Thoracic aorta (tissue), 2 donors: ENCODE results near the gene IGSF21. TPM values are rescaled to one million over a fixed set of nuclear protein-coding genes. Genes with fewer than 3 reads are reported as not detected.
"Not testable (repeated sequence)": the region's sequence is repeated elsewhere in the genome, so short reads cannot be mapped to it uniquely, and the experiment has no call there.

Experiments
- ATAC-seq: fragments of 150-250 bp; one replicate; pipeline ENCODE4 v1.8.0; 2017; ENCODE audit warnings: low read depth; ENCODE audit not compliant: insufficient number of reproducible peaks, low FRiP score
- DNase-seq: peaks from one replicate; pipeline ENCODE4 v3.0.0-alpha.2; 2020; ENCODE audit warnings: low spot score
- H3K27ac ChIP-seq, 2 donors: fragments of 200-600 bp; sonication (generic); 1 replicate in 1 of 2; 2 replicates in 1 of 2; pipeline ENCODE4 v1.5.1; 2016; ENCODE audit warnings: mild to moderate bottlenecking in 2 of 2, moderate library complexity in 2 of 2
- H3K27me3 ChIP-seq: fragments of 200-600 bp; sonication (generic); replicated peaks from 2 replicates; pipeline ENCODE4 v1.6.0; 2016; ENCODE audit warnings: mild to moderate bottlenecking; ENCODE audit not compliant: insufficient read depth
- H3K36me3 ChIP-seq: fragments of 200-600 bp; sonication (generic); one replicate; pipeline ENCODE4 v1.5.1; 2016
- H3K4me1 ChIP-seq, 2 donors: fragments of 200-600 bp; sonication (generic); 1 replicate in 1 of 2; 2 replicates in 1 of 2; pipeline versions ENCODE4 v1.5.1 to v1.6.0; 2016; ENCODE audit warnings: low read depth in 2 of 2, mild to moderate bottlenecking in 1 of 2; ENCODE audit not compliant: control insufficient read depth in 1 of 2
- H3K4me3 ChIP-seq: fragments of 200-600 bp; sonication (generic); 2 replicates; pipeline ENCODE4 v1.5.1; 2016; ENCODE audit warnings: mild to moderate bottlenecking
- H3K9me3 ChIP-seq: fragments of 200-600 bp; sonication (generic); 2 replicates; pipeline ENCODE4 v1.5.1; 2016
- CTCF ChIP-seq: fragments of 200-600 bp; sonication (generic); IDR thresholded peaks from one replicate; pipeline ENCODE4 v1.5.1; 2019; ENCODE audit warnings: antibody characterized with exemption
- total RNA-seq, 2 donors: library from RNA; depleted of rRNA; stranded (reverse); fragments of >200 nt; gene quantifications; one replicate each; pipeline versions ENCODE4 v1.1.0 to v1.2.3, GENCODE V29; 2016

Gene IGSF21
- total RNA-seq, 2 donors from 2014 or later, result 5.0 to 10.9 TPM

- no peaks in the 10 kb centered on the region for H3K4me1 ChIP-seq
- no peak for TF ChIP-seq CTCF
- H3K27ac ChIP-seq, result no peak overlapping the region
- no peak overlapping the region for H3K4me3 ChIP-seq
- H3K9me3 ChIP-seq, result no peaks in the 10 kb centered on the region
- no peaks in the 10 kb centered on the region for H3K36me3 ChIP-seq
- no peak for ATAC-seq
- DNase-seq, result no peak
- no peaks in the 10 kb centered on the region for H3K27me3 ChIP-seq
These were observed 50.4 kb downstream of the IGSF21 start for GRCh38 chr1:18157968-18158367.

GRCh38 chr1:18158714-18159113 is 51.1 kb downstream of the IGSF21 start:
- H3K9me3 ChIP-seq, result no peaks in the 10 kb centered on the region
- H3K4me1 ChIP-seq, result no peaks in the 10 kb centered on the region
- H3K27ac ChIP-seq, result no peak overlapping the region
- H3K4me3 ChIP-seq, result no peak overlapping the region
- TF ChIP-seq CTCF, result no peak
- no peaks in the 10 kb centered on the region for H3K36me3 ChIP-seq
- no peak for DNase-seq
- H3K27me3 ChIP-seq, result no peaks in the 10 kb centered on the region
- ATAC-seq, result no peak

GRCh38 chr1:18160290-18160942 is 52.8 kb downstream of the IGSF21 start:
- DNase-seq (no peak), ATAC-seq (no peak)
- Histone ChIP-seq H3K9me3 (no peaks in the 10 kb centered on the region), H3K27me3 (no peaks in the 10 kb centered on the region), H3K4me1 (no peaks in the 10 kb centered on the region), H3K4me3 (no peak overlapping the region), H3K27ac (peak overlapping the region; percentile 38 to 44), H3K36me3 (no peaks in the 10 kb centered on the region)
- TF ChIP-seq CTCF, result no peak

GRCh38 chr1:18161690-18162089 is 54.1 kb downstream of the IGSF21 start:
- H3K36me3 ChIP-seq, result no peaks in the 10 kb centered on the region
- no peaks in the 10 kb centered on the region for H3K27me3 ChIP-seq
- no peak for ATAC-seq
- no peaks in the 10 kb centered on the region for H3K9me3 ChIP-seq
- H3K4me1 ChIP-seq, result no peaks in the 10 kb centered on the region
- H3K27ac ChIP-seq, result peak overlapping the region in 1 of 2 donors; percentile 44
- no peak overlapping the region for H3K4me3 ChIP-seq
- TF ChIP-seq CTCF, result no peak
- DNase-seq, result no peak

GRCh38 chr1:18165640-18166039 is 58.0 kb downstream of the IGSF21 start:
- not testable (repeated sequence) for H3K27me3 ChIP-seq, H3K9me3 ChIP-seq, H3K27ac ChIP-seq, H3K36me3 ChIP-seq, DNase-seq, H3K4me3 ChIP-seq, H3K4me1 ChIP-seq, ATAC-seq

GRCh38 chr1:18166341-18166740 is 58.7 kb downstream of the IGSF21 start:
- Histone ChIP-seq H3K27ac (peak overlapping the region in 1 of 2 donors; percentile 21), H3K9me3 (no peaks in the 10 kb centered on the region), H3K4me1 (no peaks in the 10 kb centered on the region), H3K4me3 (no peak overlapping the region), H3K36me3 (no peaks in the 10 kb centered on the region), H3K27me3 (no peaks in the 10 kb centered on the region)
- TF ChIP-seq CTCF, result no peak
- ATAC-seq, result no peak
- no peak for DNase-seq
